ENCODE results near the gene KCNMB1.

GRCh38 chr5:170327168-170327567, 62.0 kb downstream of the KCNMB1 start:
- TF ChIP-seq, protein P1, sequence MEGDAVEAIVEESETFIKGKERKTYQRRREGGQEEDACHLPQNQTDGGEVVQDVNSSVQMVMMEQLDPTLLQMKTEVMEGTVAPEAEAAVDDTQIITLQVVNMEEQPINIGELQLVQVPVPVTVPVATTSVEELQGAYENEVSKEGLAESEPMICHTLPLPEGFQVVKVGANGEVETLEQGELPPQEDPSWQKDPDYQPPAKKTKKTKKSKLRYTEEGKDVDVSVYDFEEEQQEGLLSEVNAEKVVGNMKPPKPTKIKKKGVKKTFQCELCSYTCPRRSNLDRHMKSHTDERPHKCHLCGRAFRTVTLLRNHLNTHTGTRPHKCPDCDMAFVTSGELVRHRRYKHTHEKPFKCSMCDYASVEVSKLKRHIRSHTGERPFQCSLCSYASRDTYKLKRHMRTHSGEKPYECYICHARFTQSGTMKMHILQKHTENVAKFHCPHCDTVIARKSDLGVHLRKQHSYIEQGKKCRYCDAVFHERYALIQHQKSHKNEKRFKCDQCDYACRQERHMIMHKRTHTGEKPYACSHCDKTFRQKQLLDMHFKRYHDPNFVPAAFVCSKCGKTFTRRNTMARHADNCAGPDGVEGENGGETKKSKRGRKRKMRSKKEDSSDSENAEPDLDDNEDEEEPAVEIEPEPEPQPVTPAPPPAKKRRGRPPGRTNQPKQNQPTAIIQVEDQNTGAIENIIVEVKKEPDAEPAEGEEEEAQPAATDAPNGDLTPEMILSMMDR (conservative IDR thresholded peaks at IDR 0.05; ENCODE audit: low read length), result no peak
- no peak for TF ChIP-seq EZH2phosphoT487 (IDR thresholded peaks at IDR 0.05; ENCODE audit: borderline replicate concordance)

All from Loucy (cell line).